Thyroid gland (tissue), 4 donors: Measurements from ENCODE around the gene CDC6. TPM values are rescaled to one million over a fixed set of nuclear protein-coding genes. Genes with fewer than 3 reads are reported as not detected.
A peak's percentile ranks its signal among the peaks of the same experiment; 100 is the strongest.
"Not testable (repeated sequence)": the region's sequence is repeated elsewhere in the genome, so short reads cannot be mapped to it uniquely, and the experiment has no call there.

Experiments
- DNase-seq, 2 donors: peaks; one replicate each; pipeline ENCODE4 v3.0.0-alpha.2; 2019
- H3K27ac ChIP-seq, 3 donors: fragments of 200-600 bp; sonication (generic); 1 replicate in 2 of 3; 2 replicates in 1 of 3; pipeline ENCODE4 v1.5.1; 2016 to 2019; ENCODE audit warnings: mild to moderate bottlenecking in 1 of 3, moderate library complexity in 1 of 3
- H3K27me3 ChIP-seq: fragments of 200-600 bp; sonication (generic); one replicate; pipeline ENCODE4 v1.5.1; 2019
- H3K36me3 ChIP-seq, 2 donors: fragments of 200-600 bp; sonication (generic); one replicate each; pipeline ENCODE4 v1.5.1; 2016 to 2019
- H3K4me1 ChIP-seq, 2 donors: fragments of 200-600 bp; sonication (generic); one replicate each; pipeline ENCODE4 v1.5.1; 2017 to 2019
- H3K4me3 ChIP-seq, 3 donors: fragments of 200-600 bp; sonication (generic); replicated peaks in 1 of 3; 1 replicate in 2 of 3; 2 replicates in 1 of 3; pipeline ENCODE4 v1.5.1; 2016; ENCODE audit warnings: mild to moderate bottlenecking in 1 of 3
- H3K9me3 ChIP-seq: fragments of 200-600 bp; sonication (generic); one replicate; pipeline ENCODE4 v1.5.1; 2017
- CTCF ChIP-seq, 6 experiments: fragments of 200-600 bp in 3 of 6; fragments of 450-650 bp in 3 of 6; sonication (generic) in 3 of 6; IDR thresholded peaks; one replicate each; pipeline ENCODE4 v1.5.1; 2016 to 2019; ENCODE audit warnings: antibody characterized with exemption in 6 of 6, mild to moderate bottlenecking in 2 of 6, inconsistent platforms in 1 of 6, moderate library complexity in 1 of 6
- POLR2A ChIP-seq, 2 donors: fragments of 450-650 bp; IDR thresholded peaks; one replicate each; pipeline ENCODE4 v1.6.1; 2017; ENCODE audit warnings: antibody characterized with exemption in 2 of 2, mild to moderate bottlenecking in 2 of 2, moderate library complexity in 1 of 2
- WGBS, 2 donors: methylation state at CpG; one replicate each; pipeline ENCODE4 v1.1.5; 2017; 5-methylcytosine and 5-hydroxymethylcytosine counted together
- intact Hi-C: fragments of 100-400 bp; cut with DNase I; formaldehyde crosslinking; loops from one replicate; pipeline ENCODE4 v1.15.1; 2023
- total RNA-seq, 4 donors: library from RNA; depleted of rRNA; stranded (reverse); fragments of >200 nt; gene quantifications; one replicate each; pipeline ENCODE4 v1.2.3, GENCODE V29; 2016

The CDC6 gene
- total RNA-seq, 4 donors from 2014 or later: 0.63 to 5.2 (median 0.79) TPM

DNA sequence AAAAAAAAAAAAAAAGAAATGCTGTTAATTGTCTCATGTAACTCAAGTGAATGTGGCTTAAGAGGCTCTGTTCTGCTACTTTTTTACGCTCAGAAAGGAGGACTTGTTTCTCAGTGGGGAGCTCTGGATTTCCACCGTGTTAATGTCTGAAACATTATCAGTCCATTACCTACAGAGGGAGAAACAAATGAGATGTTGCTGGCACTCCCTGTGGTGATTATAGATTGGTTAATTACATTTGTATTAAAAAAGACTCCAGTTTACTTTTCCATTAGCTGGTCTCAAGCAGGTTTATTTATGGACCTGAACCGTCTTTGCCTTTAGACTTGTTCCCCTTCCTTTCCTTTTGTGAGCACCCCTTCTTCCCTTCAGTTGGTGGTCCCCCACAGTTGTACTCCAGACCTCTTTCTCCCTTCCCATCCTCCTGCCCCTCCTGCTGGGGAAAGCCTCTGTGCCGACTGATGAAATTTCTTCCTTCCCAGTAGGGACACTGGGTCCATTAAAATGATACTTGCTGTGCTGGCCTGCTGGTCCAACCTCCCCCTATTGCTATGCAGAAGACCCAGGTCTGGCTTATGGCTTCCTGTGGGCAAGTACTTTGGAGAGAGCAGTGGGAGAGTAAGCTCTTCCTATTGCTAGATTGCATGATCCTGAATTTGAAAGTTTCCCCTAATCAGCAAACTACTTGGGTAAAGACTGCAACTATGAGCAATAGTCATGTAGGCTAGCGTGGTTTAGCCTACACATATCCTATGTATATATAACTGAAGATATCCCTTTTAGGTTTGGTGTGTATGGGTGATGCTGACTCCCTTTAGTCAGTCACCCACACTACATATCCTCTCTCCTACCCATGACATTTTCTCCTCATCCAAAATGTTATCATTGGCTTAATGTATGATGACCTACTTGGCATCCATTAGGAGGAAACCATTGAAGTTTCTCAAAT lies 8.1 kb downstream of the CDC6 start:
- Histone ChIP-seq H3K4me3 (no peak overlapping the region), H3K9me3 (no peaks in the 10 kb centered on the region), H3K27ac (peak overlapping the region in 1 of 3 donors; percentile 0), H3K36me3 (no peaks in the 10 kb centered on the region), H3K27me3 (no peaks in the 10 kb centered on the region), H3K4me1 (peaks cover 3 to 17% of the 10 kb centered on the region in 2 donors)
- TF ChIP-seq POLR2A (IDR thresholded peaks at IDR 0.05) (no peak), CTCF (IDR thresholded peaks at IDR 0.05) (no peak)
- 77 to 83% methylated on average over 5 of the region's 5 CpGs for WGBS, 2 donors
- intact Hi-C loops: no loop called here
- no peak for DNase-seq

DNA sequence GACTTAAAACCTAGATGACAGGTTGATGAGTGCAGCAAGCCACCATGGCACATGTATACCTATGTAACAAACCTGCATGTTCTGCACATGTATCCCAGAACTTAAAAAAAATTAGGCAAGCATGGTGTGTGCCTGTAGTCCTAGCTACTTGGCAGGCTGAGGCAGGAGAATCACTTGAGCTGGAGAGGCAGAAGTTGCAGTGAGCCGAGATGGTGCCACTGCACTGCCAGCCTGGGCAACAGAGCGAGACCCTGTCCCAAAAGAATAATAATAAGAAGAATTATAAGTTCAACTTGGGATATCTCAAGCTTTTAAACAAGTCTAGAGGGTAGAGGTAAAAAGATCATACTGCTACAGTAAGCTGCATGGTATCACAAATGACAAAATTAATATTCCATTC lies 9.8 kb downstream of the CDC6 start:
- intact Hi-C loops: no loop called here
- 47 to 49% methylated on average over 2 of the region's 2 CpGs for WGBS, 2 donors
- H3K4me1 ChIP-seq: peaks cover 3 to 17% of the 10 kb centered on the region in 2 donors

GRCh38 chr17:40298726-40299125 lies 11.0 kb downstream of the CDC6 start:
- 28 to 40% methylated on average over 3 of the region's 3 CpGs for WGBS, 2 donors
- Histone ChIP-seq H3K27me3 (no peaks in the 10 kb centered on the region), H3K27ac (peak overlapping the region; percentile 14 to 75 (median 70)), H3K9me3 (no peaks in the 10 kb centered on the region), H3K36me3 (no peaks in the 10 kb centered on the region), H3K4me1 (peaks cover 9 to 28% of the 10 kb centered on the region in 2 donors), H3K4me3 (no peak overlapping the region)
- intact Hi-C loops: no loop called here
- DNase-seq: no peak
- TF ChIP-seq CTCF (IDR thresholded peaks at IDR 0.05) (no peak), POLR2A (IDR thresholded peaks at IDR 0.05) (no peak)

More for the DNA sequence above, 9.8 kb downstream of the CDC6 start:
- Histone ChIP-seq H3K36me3 (no peaks in the 10 kb centered on the region), H3K27ac (peak overlapping the region in 1 of 3 donors; percentile 19), H3K4me3 (no peak overlapping the region), H3K27me3 (no peaks in the 10 kb centered on the region), H3K9me3 (no peaks in the 10 kb centered on the region)
- DNase-seq: peak; percentile 58 to 73
- TF ChIP-seq POLR2A (IDR thresholded peaks at IDR 0.05): no peak
- no peak for TF ChIP-seq CTCF (IDR thresholded peaks at IDR 0.05)

GRCh38 chr17:40299159-40299757 lies 11.6 kb downstream of the CDC6 start:
- H3K4me3 ChIP-seq, DNase-seq, intact Hi-C loops, H3K36me3 ChIP-seq, H3K27me3 ChIP-seq, H3K9me3 ChIP-seq: not testable (repeated sequence)
- WGBS, 2 donors: 81 to 88% methylated on average over 7 of the region's 7 CpGs
- peak overlapping the region in 2 of 3 donors; percentile 70 to 75 for H3K27ac ChIP-seq
- H3K4me1 ChIP-seq: peaks cover 13 to 34% of the 10 kb centered on the region in 2 donors

GRCh38 chr17:40301315-40301714 lies 13.6 kb downstream of the CDC6 start:
- TF ChIP-seq CTCF (IDR thresholded peaks at IDR 0.05): no peak
- no peak for TF ChIP-seq POLR2A (IDR thresholded peaks at IDR 0.05)
- DNase-seq: no peak
- Histone ChIP-seq H3K9me3 (no peaks in the 10 kb centered on the region), H3K36me3 (no peaks in the 10 kb centered on the region), H3K27me3 (no peaks in the 10 kb centered on the region), H3K4me3 (no peak overlapping the region), H3K27ac (no peak overlapping the region), H3K4me1 (peaks cover 16 to 43% of the 10 kb centered on the region in 2 donors)
- intact Hi-C loops: loop anchor here (10.0 kb wide), 1 partner anchor 113 kb away; the partner anchor contains the start of gene TOP2A
- 71 to 78% methylated on average over 4 of the region's 4 CpGs for WGBS, 2 donors
